GM15510 (cell line): Measurements from ENCODE around the gene RIC8B.

Source experiments
- POLR2A ChIP-seq: IDR thresholded peaks from 3 replicates; pipeline ENCODE4 v1.6.1; 2011; ENCODE audit warnings: borderline replicate concordance; ENCODE audit not compliant: insufficient read length; ENCODE audit errors: extremely low read depth

RIC8B gene

DNA sequence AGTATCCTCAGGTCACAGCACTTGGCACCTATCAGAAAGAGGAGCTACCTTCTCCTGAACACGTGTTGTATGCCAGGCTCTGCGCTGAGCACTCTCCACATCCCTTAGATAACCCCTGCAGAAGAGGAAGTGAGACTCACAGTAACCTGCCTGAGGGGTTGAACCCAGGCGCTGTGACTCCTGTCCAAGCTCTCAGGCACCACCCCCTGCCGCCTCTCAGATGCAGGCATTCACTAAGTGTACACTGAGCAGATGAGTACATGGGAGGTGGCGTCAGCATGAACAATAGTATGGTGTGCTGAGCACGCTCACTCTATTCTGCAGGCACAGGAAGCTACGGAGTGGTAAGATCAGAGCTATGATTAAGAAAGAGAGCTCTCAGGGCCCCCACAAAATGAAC, 21.0 kb upstream of the RIC8B start:
- TF ChIP-seq POLR2A, result peak; percentile 29

DNA sequence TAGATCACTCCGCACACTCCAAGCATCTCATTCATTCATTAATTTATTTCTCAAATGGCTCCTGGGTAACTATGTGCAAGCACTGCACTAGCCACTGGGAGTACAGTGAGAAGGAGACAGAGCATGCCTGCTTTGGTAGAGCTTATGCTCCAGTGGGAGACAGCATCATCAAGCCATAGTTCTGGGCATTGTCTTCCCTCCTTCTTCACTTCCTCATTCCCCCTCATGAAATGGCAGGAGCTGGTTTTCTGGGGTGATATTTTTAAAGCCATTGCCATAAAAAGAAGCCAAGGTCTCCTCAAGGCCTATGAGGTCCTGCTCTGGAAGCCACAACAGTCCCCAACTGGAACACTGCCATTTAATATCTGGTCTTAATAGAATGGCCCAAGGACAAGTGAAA, 20.2 kb upstream of the RIC8B start:
- no peak for TF ChIP-seq POLR2A

DNA sequence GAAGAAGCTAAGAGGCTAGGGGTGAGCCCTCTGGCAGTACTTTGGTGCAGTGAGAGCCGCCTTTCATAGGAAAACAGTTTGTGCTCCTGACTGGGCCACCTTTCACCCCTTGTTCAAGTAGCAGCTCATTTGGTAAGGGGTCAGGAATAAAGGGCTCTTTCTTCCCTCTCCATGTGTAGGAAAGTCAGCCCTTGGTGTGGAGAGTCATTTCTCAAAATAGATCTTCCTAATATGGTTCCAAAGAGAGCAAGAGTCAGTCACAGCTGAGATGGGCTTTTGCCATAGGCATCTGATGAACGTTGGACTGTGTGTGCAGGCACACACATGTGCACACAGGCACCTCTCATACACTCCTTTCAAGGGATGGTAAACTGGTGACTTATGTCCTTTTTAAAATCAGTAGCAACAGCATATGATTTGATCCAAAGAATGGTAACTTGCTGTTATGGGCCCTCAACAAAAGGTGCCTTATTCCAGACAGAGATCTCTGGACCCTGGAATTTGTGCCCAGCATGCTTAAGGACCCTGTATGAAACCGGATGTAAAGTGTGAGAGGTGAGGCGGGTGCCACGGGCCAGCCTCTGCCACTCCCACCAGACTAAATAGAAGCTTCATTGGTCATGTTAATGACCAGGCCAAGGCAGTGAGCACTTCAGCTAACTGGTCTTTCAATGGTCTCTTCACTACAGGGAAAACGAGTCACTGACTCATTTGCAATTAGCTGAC, 16.7 kb upstream of the RIC8B start:
- no peak for TF ChIP-seq POLR2A

DNA sequence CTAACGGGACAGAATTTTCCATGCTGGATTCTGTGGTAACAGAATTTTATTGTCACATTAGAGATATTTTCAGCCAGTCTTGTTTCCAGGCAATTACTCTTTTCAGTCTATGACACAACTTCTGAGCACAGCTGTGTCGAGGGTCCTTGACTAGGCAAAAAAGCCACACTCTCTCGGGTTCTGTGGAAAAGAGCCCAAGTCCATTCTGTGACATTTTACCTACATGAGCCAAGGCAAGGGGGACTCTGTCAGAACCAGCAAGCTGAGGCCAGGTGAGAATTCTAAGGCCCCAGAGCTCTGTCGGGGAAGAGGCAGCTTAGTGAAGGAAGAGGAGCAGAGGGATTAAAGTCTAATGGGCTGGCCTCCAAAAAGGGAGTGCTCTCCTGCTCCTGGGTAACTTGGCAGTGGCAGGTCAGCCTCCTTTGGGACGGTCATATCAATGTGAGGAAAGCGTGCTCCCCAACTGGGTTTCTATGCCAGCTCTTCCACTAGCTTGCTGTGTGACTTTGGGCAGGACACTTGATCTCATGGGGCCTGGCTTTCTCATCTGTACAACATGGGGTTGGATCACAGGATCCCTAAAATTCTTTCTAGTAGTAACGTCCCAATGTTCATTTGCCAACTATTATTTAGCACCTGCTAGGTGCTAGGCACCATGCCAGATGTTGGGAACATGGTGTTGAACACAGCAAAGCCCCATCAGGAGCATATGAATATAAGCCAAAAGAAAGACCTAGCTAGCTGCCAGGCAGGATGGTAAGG, 16.0 kb upstream of the RIC8B start:
- no peak for TF ChIP-seq POLR2A

DNA sequence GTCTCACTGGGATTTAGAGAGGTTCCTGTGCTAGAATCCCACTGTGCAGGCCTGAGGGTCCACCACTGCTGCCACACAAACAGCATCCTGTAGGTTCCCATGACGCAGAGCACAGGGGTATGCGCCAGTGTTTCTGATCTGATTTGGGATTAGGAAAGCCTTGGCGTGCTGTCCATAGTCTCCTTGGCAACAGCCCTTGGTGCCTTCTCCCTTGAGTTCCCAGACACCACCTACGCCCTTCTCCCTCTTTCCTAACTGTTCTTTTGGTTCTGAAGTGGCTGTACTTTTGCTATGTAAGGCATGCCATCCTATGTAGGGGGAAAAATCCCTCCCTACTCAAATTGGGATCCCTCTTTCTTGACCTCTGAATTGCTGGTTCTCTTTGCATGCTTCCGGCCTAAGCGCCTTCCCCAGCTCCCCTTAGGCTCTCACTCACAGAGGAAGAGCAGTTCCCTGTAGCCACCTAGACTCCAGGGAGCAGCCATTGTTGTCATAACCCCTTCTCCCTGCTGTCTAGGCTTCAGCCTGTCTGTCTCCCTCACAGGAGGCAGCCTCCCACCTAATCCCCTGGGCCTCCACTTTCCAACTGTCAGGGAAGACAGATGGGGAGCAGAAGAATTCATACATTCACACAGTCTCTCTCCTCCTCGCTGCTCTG, 14.8 kb upstream of the RIC8B start:
- no peak for TF ChIP-seq POLR2A

DNA sequence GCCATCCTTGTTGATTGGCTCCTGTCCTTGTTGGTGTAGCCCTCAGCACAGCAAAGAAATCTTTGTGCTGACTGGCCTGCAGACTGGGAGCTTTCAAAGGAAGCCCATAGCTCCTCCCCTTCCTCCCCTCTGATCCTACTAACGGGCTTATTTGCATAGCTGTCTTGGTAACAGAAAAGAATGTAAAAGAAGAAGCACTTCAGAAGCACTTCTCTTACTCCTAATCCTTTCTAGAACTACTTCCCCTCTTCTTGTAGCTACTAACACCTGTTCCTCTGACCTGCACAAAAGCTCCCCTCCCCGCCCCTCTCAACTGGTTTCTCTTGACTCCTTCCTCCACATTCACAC, 14.3 kb upstream of the RIC8B start:
- peak; percentile 69 for TF ChIP-seq POLR2A

DNA sequence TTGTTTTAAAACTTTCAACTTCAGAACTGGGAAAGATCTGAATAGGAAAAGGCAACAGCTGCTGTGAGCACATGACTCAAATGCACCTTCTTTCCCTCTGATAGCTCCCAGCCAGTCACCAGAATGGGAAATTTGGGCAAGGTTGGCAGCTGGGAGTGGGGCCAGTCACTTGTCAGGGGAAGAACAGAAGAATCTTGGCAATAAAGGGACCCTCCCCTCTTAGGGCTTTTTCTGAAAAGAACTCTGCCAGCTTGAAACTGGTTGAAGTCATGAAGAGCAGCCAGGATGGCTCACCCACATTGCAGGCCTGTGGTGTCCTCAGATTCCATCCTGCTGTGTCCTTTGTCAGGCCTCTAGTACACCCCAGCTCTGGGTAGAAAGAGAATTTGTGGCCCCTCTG, 10.3 kb upstream of the RIC8B start:
- TF ChIP-seq POLR2A, result no peak

DNA sequence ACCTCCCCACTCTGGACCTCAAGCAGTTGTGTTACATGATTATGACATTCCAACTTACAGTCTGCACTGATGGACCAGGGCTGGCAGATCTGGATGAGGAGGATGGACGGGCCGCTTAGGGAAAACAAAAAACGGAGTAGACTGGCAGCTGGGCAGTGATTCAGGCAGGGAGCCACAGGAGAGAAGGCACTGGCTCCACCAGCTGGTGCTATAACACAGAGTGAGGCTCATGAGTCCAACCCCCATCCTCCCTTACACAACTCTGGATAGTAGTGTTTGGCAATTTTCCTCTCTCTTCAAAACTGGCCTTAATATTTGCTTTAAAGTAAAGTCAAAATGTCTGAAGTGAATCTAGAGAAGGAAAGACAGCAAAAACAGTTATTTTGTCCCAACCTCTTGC, 9.7 kb upstream of the RIC8B start:
- TF ChIP-seq POLR2A, result no peak

DNA sequence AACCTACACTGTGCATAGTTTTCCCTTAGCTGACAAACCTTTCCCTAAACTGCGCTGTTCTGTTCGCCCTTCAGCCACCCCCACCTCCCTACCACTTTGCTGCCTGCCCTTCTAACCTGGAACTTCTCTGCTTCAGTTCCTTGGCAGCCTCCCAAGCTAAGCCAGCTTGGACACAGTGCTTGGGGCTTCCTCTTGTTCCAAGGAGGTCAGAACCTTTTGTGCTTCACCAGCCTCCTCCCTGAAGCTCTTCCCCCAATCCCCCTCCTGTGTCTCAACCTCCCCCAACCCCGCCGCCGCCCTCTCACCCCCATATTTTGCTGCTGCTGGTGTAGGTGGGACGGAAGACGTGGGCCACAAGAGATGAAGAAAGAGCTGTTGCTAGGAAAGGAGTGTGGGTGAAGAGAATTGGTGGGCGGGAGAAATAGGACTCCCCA, 8.1 kb upstream of the RIC8B start:
- TF ChIP-seq POLR2A, result no peak

DNA sequence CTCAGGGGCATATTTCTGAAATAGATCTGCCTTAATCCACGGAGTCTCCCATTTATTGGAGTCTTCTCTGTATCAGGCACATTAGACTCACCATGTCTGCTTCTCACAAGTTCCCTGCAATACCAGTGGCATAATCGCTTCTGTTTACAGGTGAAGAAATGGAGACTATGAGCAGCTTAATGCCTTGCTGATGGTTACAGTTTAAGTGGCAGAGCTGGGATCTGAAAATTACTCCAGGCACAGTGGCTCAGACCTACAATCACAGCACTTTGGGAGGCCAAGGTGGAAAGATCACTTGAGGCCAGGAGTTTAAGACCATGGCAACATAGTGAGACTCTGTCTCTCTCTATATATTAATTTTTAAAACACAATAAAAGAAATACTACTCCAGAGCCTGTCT, 7.3 kb upstream of the RIC8B start:
- TF ChIP-seq POLR2A, result no peak

DNA sequence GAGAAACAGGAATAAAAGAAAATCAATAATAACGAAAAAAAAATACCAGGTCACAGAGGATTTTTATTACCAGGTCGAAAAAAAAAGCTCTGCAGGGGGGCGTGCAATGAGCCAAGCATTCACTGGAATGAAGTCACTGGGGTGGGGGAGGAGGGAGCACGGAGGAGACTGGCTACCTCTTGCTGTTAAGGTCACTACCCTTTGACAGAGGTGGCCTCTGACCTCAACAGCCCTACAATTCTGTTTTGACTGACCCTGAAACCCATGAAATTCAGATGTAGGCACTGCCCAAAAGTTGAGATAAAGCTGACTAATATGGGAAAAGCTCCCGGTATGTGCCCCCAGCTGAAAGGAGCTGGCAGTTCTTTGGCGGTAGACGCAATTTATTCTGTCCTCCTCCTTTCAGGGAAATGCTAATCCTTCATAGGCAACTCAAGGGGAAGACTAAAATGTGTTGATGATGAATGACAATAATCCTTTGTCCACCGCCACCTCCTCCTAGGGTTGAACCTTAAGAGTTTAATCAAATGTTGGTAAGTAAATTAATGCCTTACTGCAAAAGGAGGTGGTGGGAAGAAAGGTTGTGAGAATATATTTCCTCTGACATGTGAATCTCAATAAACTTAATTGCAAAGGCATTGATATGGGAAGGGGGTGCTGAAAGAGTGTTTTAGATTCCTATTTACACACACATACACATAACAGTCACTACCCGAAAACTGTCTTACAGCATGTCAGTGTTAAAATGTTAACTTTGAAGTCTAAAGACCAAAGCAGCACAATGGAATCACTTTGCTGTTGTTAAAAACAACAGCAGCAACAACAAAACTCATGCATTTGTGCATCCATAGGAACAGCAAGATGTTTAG, 6.3 kb upstream of the RIC8B start:
- TF ChIP-seq POLR2A, result no peak

DNA sequence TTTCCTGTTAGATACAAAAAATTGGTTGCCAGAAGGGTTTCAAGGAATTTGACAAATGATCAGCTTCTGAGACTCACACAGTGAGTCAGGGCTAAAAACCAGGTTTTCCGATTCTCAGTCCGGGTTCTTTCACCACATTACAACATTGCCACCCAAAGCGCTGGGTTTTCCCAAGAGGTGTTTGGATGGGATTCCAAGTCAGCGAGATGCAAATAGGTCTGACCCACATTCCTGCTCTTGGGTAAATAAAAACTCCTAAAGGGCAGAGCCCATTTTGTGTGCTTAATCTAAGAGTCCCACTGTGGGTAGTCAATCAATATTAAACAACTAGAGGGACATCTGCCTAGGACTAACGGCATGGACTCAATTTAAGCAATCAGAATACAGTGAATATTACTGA, 5.4 kb upstream of the RIC8B start:
- no peak for TF ChIP-seq POLR2A

DNA sequence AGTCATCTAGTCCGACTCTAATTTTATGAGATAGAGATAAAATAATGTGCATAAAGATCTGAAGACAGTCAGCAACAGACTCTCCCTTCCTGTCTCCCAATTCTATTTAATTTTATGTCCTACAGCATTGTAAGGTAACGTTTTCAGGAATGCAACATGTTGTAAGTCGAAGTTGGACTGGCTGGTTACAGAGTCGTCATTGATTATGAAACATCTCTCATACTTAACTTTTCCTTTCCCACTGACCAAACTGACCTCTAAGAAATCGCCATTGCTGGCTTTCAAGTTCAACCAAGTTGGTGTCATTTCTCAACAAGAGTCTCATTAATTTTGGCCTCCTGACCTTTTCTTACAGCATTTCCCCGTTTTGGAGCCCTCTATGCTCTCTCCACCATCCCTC, 4.9 kb upstream of the RIC8B start:
- TF ChIP-seq POLR2A, result no peak

DNA sequence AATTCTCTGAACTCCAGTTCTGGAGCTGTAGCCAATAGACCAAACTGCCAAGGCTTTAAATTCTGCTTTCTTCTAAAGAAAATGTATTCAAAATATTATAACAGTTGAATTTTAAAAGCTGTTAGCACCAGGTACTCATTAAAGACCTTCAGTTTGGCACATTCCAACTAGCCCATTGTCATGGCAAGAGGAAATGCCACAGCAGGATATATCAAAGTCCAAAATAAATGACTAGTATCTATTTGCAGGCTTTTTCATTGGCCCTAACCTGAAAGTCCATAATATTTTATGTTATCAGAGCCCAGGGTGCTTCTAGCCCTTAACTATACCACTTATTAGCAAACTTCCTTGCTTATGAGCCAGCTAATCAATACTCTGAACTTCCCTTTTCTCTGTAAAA, 3.1 kb upstream of the RIC8B start:
- TF ChIP-seq POLR2A, result no peak

DNA sequence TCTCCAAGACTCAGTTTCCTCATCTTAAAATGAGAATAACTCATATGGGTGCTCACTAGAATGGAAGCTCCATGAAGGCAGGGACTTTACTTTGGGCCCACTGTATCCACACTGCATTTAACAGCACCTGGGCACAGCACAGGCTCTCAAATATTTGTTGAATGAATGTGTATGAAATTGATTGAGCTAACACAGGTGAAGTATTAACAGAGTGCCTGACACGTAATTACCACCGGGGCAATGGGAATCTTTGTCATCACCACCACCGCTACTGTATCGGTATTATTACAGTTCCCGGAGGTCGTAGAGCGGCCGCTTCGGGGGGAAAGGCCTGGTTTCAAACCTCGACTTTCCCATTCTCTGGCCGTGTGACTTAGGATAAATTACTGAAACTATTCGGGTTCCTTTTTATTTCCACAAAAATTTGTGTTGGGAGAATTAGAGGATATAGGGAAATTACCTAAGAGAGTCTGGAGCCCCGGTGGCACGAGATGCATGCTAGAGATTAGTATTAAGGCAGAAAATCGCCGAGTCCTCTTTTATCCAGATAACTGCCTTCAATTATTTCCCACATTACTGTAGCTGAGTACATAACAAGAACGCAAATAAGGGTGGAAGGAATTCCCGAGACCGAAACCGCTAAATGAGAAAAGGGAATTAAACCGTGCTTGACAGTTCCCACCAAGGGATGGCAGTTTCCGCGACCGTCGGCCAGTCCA, 1.0 kb upstream of the RIC8B start:
- no peak for TF ChIP-seq POLR2A

DNA sequence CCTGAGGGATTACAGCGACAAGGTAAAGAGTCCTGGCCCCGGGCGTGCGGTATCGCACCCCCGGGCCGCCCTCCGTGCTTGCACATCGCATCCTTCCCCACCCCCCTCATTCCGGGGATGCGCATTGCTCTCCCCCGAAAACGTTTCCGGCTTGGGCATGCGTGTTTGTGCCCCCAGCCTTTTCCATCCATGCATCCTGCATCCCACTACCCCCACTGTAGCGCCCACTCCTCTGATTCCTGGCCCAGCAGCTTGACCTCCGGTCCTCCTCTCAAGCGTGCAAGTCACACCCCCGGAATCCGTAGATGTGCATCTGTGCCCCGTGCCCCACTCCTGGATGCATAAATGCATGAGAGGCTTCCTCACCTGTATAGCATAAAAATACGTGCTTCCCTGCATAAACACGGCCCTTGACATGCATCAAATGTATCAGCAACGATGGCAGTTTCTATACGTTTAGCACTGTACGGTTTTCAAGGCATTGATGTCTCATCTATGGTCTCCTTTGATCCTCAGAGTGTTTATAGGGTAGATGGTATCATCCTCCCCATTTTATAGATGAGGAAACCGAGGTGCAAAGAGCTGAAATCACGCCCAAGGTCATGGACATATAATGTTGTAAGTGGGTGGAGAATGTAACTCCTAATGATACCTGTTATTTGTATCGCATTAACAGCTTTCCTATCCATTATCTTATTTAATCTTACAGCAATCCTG, 484 bp downstream of the RIC8B start:
- TF ChIP-seq POLR2A, result no peak
